Astrocyte (in vitro differentiated cells and primary cell): ENCODE data around the gene GALNT7. TPM values are rescaled to one million over a fixed set of nuclear protein-coding genes. Genes with fewer than 3 reads are reported as not detected.

ENCODE experiments used
- DNase-seq: peaks from one replicate; pipeline ENCODE4 v3.0.0-alpha.2; 2010; ENCODE audit warnings: low read depth
- FAIRE-seq: peaks from 2 replicates; lab custom pipeline; 2011; peaks lifted over from hg19 to GRCh38; lab: Jason Lieb, UNC
- H2AFZ ChIP-seq: 2 replicates; pipeline ENCODE4 v1.6.0; 2012; ENCODE audit warnings: low read depth, low read length, inconsistent platforms
- H3K27ac ChIP-seq: 2 replicates; pipeline ENCODE4 v1.5.1; 2011; ENCODE audit warnings: low read depth, low read length, inconsistent platforms
- H3K27me3 ChIP-seq: 2 replicates; pipeline ENCODE4 v1.6.0; 2011; ENCODE audit warnings: low read length, inconsistent platforms; ENCODE audit not compliant: insufficient read depth
- H3K36me3 ChIP-seq: 2 replicates; pipeline ENCODE4 v1.5.1; 2011; ENCODE audit warnings: low read length, inconsistent platforms; ENCODE audit not compliant: insufficient read depth
- H3K4me1 ChIP-seq: 2 replicates; pipeline ENCODE4 v1.5.1; 2011; ENCODE audit warnings: low read length, inconsistent platforms; ENCODE audit not compliant: insufficient read depth
- H3K4me2 ChIP-seq: 2 replicates; pipeline ENCODE4 v1.6.0; 2012; ENCODE audit warnings: low read length, inconsistent platforms
- H3K4me3 ChIP-seq: 2 replicates; pipeline ENCODE4 v1.5.1; 2011; ENCODE audit warnings: low read depth, mild to moderate bottlenecking, low read length, inconsistent platforms; ENCODE audit not compliant: insufficient read depth
- H3K79me2 ChIP-seq: 2 replicates; pipeline ENCODE4 v1.6.0; 2012; ENCODE audit warnings: mild to moderate bottlenecking, low read length, inconsistent platforms; ENCODE audit not compliant: insufficient read depth
- H3K9ac ChIP-seq: 2 replicates; pipeline ENCODE4 v1.6.0; 2012; ENCODE audit warnings: mild to moderate bottlenecking, low read length, inconsistent platforms
- H3K9me3 ChIP-seq: 2 replicates; pipeline ENCODE4 v1.5.1; 2012; ENCODE audit warnings: low read depth, mild to moderate bottlenecking, low read length, inconsistent platforms; ENCODE audit not compliant: insufficient read depth
- H4K20me1 ChIP-seq: 2 replicates; pipeline ENCODE4 v1.6.0; 2012; ENCODE audit warnings: low read length, inconsistent platforms; ENCODE audit not compliant: insufficient read depth
- H3K27ac Mint-ChIP-seq: one replicate; pipeline ENCODE4 v1.8.0; 2021; ENCODE audit warnings: mild to moderate bottlenecking, mixed read lengths; ENCODE audit not compliant: unreplicated experiment
- H3K27me3 Mint-ChIP-seq: one replicate; pipeline ENCODE4 v1.8.0; 2021; ENCODE audit warnings: low read depth, mixed read lengths; ENCODE audit not compliant: unreplicated experiment
- H3K36me3 Mint-ChIP-seq: one replicate; pipeline ENCODE4 v1.8.0; 2021; ENCODE audit warnings: low read depth, mixed read lengths; ENCODE audit not compliant: unreplicated experiment
- H3K4me1 Mint-ChIP-seq: one replicate; pipeline ENCODE4 v1.8.0; 2021; ENCODE audit warnings: low read depth, mixed read lengths; ENCODE audit not compliant: unreplicated experiment
- H3K4me3 Mint-ChIP-seq: one replicate; pipeline ENCODE4 v1.8.0; 2021; ENCODE audit warnings: mild to moderate bottlenecking, moderate library complexity, mixed read lengths; ENCODE audit not compliant: unreplicated experiment
- H3K9me3 Mint-ChIP-seq: one replicate; pipeline ENCODE4 v1.8.0; 2021; ENCODE audit warnings: mild to moderate bottlenecking, mixed read lengths; ENCODE audit not compliant: unreplicated experiment
- EZH2 ChIP-seq: IDR thresholded peaks from 2 replicates; pipeline ENCODE4 v1.6.1; 2012; ENCODE audit warnings: mild to moderate bottlenecking, low read length, inconsistent platforms; ENCODE audit not compliant: insufficient read depth
- total RNA-seq: library from RNA; stranded (reverse); gene quantifications from 2 replicates; pipeline ENCODE4 v1.2.1, GENCODE V29; 2021
- TF ChIP-seq, protein P1 (sequence below): IDR thresholded peaks from 2 replicates; pipeline ENCODE4 v1.5.1; 2011; ENCODE audit warnings: low read depth, mild to moderate bottlenecking, inconsistent platforms, low read length, moderate library complexity; ENCODE audit not compliant: insufficient read depth

The GALNT7 gene
- total RNA-seq, 1 donor from 2014 or later: 97.6 TPM

DNA sequence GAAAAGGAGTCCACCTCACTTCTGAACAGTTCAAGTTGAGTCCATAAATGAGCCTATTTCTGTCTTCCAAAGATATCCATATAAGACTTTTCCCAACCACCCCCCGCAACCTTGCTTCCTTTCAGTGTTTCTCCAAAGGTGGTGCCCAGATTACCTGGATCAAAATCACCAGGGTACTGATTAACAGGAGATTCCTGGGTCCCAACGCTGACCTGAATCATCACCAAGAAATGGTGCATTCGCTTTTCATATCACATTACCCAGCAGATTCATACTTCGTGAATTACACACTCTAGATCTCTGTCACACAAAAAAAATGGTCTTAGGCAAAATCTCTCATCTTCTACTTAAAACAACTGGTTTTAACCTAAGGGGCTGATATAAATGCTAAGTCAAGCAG is 2.1 kb upstream of the GALNT7 start:
- H3K4me2 ChIP-seq: no peak overlapping the region
- H3K9ac ChIP-seq: no peak overlapping the region
- peaks cover 11% of the 10 kb centered on the region for H4K20me1 ChIP-seq
- FAIRE-seq (no peak), DNase-seq (no peak)
- H3K4me3 ChIP-seq: no peak overlapping the region
- Mint-ChIP-seq H3K27me3 (no peaks in the 10 kb centered on the region), H3K9me3 (peaks cover 2% of the 10 kb centered on the region), H3K27ac (no peak overlapping the region), H3K4me1 (peaks cover 14% of the 10 kb centered on the region), H3K36me3 (peaks cover 2% of the 10 kb centered on the region), H3K4me3 (no peak overlapping the region)
- no peaks in the 10 kb centered on the region for H3K27me3 ChIP-seq
- peaks cover 17% of the 10 kb centered on the region for H3K79me2 ChIP-seq
- TF ChIP-seq, protein P1, sequence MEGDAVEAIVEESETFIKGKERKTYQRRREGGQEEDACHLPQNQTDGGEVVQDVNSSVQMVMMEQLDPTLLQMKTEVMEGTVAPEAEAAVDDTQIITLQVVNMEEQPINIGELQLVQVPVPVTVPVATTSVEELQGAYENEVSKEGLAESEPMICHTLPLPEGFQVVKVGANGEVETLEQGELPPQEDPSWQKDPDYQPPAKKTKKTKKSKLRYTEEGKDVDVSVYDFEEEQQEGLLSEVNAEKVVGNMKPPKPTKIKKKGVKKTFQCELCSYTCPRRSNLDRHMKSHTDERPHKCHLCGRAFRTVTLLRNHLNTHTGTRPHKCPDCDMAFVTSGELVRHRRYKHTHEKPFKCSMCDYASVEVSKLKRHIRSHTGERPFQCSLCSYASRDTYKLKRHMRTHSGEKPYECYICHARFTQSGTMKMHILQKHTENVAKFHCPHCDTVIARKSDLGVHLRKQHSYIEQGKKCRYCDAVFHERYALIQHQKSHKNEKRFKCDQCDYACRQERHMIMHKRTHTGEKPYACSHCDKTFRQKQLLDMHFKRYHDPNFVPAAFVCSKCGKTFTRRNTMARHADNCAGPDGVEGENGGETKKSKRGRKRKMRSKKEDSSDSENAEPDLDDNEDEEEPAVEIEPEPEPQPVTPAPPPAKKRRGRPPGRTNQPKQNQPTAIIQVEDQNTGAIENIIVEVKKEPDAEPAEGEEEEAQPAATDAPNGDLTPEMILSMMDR: no peak
- TF ChIP-seq EZH2: no peak
- no peak overlapping the region for H3K27ac ChIP-seq
- no peaks in the 10 kb centered on the region for H3K36me3 ChIP-seq
- peaks cover 12% of the 10 kb centered on the region for H3K4me1 ChIP-seq
- H3K9me3 ChIP-seq: no peaks in the 10 kb centered on the region
- no peak overlapping the region for H2AFZ ChIP-seq

DNA sequence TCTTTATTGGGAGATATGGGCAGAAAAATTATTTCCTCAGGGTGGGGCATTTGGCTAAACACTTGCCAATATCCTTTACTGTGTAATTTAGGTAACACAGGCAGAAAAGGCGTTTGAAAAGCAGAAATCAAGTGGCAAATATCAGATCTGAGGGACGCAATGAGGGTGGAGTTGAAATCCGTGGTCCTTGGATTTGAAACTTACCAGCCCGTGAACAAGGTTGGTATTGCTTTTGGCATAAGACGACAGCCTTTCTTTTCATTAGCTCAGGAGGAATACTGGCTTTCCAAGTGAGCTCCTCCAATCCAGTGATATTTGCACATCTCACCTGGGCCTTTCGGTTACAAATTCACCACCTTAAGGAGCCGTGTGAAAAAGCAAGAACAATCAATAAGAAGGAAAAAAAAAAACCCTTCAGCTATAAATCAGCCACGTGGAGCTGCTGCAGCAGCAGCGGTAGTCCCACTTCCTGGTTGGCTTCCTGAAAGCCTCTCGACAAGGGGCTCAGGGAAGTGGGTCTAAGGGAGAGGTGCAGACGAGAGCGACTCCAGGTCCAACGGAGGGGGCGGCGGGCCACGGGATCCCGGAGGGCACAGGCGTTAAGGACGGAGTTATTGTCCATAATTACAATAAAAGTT is 734 bp upstream of the GALNT7 start:
- H3K79me2 ChIP-seq: peaks cover 31% of the 10 kb centered on the region
- no peaks in the 10 kb centered on the region for H3K27me3 Mint-ChIP-seq
- peak overlapping the region; percentile 67 for H3K27ac ChIP-seq
- peaks cover 4% of the 10 kb centered on the region for H3K36me3 Mint-ChIP-seq
- peaks cover 24% of the 10 kb centered on the region for H3K4me1 Mint-ChIP-seq
- peak overlapping the region; percentile 82 for H3K4me3 ChIP-seq
- H3K36me3 ChIP-seq: no peaks in the 10 kb centered on the region
- no peaks in the 10 kb centered on the region for H3K9me3 ChIP-seq
- peak overlapping the region; percentile 95 for H3K4me3 Mint-ChIP-seq
- peaks cover 23% of the 10 kb centered on the region for H4K20me1 ChIP-seq
- no peak for TF ChIP-seq EZH2
- TF ChIP-seq, protein P1: no peak
- H3K4me2 ChIP-seq: peak overlapping the region; percentile 91
- DNase-seq (peak; percentile 40), FAIRE-seq (no peak)
- peak overlapping the region; percentile 88 for H3K9ac ChIP-seq
- peak overlapping the region; percentile 90 for H2AFZ ChIP-seq
- no peaks in the 10 kb centered on the region for H3K9me3 Mint-ChIP-seq
- peak overlapping the region; percentile 90 for H3K27ac Mint-ChIP-seq
- peaks cover 12% of the 10 kb centered on the region for H3K4me1 ChIP-seq
- no peaks in the 10 kb centered on the region for H3K27me3 ChIP-seq

DNA sequence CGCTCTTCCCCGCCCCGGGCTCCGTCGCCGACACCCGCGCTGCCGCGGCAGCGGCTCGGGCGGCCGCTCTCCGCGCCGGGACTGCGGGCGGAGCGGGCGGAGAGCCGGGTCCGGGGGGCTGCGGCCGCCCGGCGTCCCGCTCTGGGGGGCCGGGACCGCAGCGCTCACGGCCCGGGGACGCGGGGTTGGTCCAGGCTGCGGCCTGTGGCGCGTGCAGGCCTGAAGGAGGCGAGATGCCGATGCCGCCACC is 492 bp downstream of the GALNT7 start:
- Histone ChIP-seq H3K27me3 (no peaks in the 10 kb centered on the region), H3K9me3 (no peaks in the 10 kb centered on the region), H3K4me3 (peak overlapping the region; percentile 82), H3K4me2 (peak overlapping the region; percentile 91), H3K79me2 (peaks cover 43% of the 10 kb centered on the region), H3K4me1 (peaks cover 12% of the 10 kb centered on the region), H3K9ac (peak overlapping the region; percentile 88), H2AFZ (peak overlapping the region; percentile 51), H3K27ac (peak overlapping the region; percentile 78), H3K36me3 (no peaks in the 10 kb centered on the region), H4K20me1 (peaks cover 32% of the 10 kb centered on the region)
- no peak for FAIRE-seq
- TF ChIP-seq, protein P1: no peak
- no peak for TF ChIP-seq EZH2
- Mint-ChIP-seq H3K4me3 (no peak overlapping the region), H3K4me1 (peaks cover 33% of the 10 kb centered on the region), H3K36me3 (peaks cover 4% of the 10 kb centered on the region), H3K27me3 (no peaks in the 10 kb centered on the region), H3K27ac (no peak overlapping the region), H3K9me3 (no peaks in the 10 kb centered on the region)
- no peak for DNase-seq
